ENCODE results near the gene R3HDM1.

DNA sequence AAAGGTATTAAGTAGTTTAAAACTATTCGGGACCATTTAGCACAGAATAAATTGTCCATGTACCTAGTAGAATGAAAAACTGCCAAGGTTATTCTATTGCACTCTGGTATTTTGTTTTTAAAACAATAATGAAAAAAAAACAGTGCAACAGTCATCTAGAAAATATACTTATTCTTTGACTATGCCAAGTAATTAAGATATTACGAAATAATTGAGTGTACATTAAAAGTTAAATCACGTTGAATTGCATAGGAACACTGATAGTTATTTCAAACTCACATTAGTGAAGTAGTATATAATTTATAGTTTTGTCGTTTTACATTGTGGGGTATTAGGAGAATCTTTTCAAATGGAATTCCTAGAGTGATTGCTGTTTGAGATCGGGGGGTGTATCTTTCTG, 20.1 kb downstream of the R3HDM1 start:
- TF ChIP-seq, protein P1, sequence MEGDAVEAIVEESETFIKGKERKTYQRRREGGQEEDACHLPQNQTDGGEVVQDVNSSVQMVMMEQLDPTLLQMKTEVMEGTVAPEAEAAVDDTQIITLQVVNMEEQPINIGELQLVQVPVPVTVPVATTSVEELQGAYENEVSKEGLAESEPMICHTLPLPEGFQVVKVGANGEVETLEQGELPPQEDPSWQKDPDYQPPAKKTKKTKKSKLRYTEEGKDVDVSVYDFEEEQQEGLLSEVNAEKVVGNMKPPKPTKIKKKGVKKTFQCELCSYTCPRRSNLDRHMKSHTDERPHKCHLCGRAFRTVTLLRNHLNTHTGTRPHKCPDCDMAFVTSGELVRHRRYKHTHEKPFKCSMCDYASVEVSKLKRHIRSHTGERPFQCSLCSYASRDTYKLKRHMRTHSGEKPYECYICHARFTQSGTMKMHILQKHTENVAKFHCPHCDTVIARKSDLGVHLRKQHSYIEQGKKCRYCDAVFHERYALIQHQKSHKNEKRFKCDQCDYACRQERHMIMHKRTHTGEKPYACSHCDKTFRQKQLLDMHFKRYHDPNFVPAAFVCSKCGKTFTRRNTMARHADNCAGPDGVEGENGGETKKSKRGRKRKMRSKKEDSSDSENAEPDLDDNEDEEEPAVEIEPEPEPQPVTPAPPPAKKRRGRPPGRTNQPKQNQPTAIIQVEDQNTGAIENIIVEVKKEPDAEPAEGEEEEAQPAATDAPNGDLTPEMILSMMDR (conservative IDR thresholded peaks at IDR 0.05 in 1 of 2, IDR thresholded peaks at IDR 0.05 in 1 of 2; ENCODE audit: low read depth in 1 of 2, low read length in 2 of 2): no peak
- no peak for TF ChIP-seq EZH2 (IDR thresholded peaks at IDR 0.05; ENCODE audit: low read length, missing control alignments)
